GM13976 (cell line): Measurements from ENCODE around the gene GATA2.

ENCODE experiments used
- DNase-seq: peaks from one replicate; pipeline ENCODE4 v3.0.0; 2012; ENCODE audit warnings: low spot score
- CTCF ChIP-seq: IDR thresholded peaks from 2 replicates; pipeline ENCODE4 v1.5.1; 2012; ENCODE audit warnings: borderline replicate concordance, mild to moderate bottlenecking; ENCODE audit not compliant: insufficient read depth; ENCODE audit errors: extremely low read depth, missing control alignments, control extremely low read depth
- in situ Hi-C: fragments of 300-500 bp; cut with MboI; formaldehyde crosslinking; loops from one replicate; pipeline ENCODE4 v1.12.0; 2022; ENCODE audit warnings: low sequenced_read_pairs, mixed read lengths, inconsistent platforms; ENCODE audit not compliant: unreplicated experiment

The GATA2 gene

GRCh38 chr3:128491691-128491940 is 1.4 kb downstream of the GATA2 start:
- no peak for TF ChIP-seq CTCF
- in situ Hi-C loops, result loop anchor here (10.0 kb wide), 1 partner anchor 67 kb away; no protein-coding TSS in a partner anchor
- no peak for DNase-seq

- TF ChIP-seq CTCF, result no peak
- in situ Hi-C loops, result loop anchor here (10.0 kb wide), 1 partner anchor 66 kb away; no protein-coding TSS in a partner anchor
- DNase-seq, result no peak
Observed at GRCh38 chr3:128490915-128491690, 1.9 kb downstream of the GATA2 start.

- in situ Hi-C loops, result loop anchor here (10.0 kb wide), 1 partner anchor 66 kb away; no protein-coding TSS in a partner anchor
- no peak for TF ChIP-seq CTCF
- DNase-seq, result no peak
Observed at GRCh38 chr3:128490650-128490914, 2.4 kb downstream of the GATA2 start.

- TF ChIP-seq CTCF, result no peak
- DNase-seq, result no peak
- in situ Hi-C loops, result loop anchor here (10.0 kb wide), 1 partner anchor 65 kb away; no protein-coding TSS in a partner anchor
Observed at GRCh38 chr3:128489927-128490649, 2.9 kb downstream of the GATA2 start.

GRCh38 chr3:128489674-128489926 is 3.4 kb downstream of the GATA2 start:
- DNase-seq, result no peak
- TF ChIP-seq CTCF, result no peak
- in situ Hi-C loops, result no loop called here

- no peak for DNase-seq
- in situ Hi-C loops, result no loop called here
- TF ChIP-seq CTCF, result no peak
Observed at GRCh38 chr3:128488991-128489673, 3.9 kb downstream of the GATA2 start.

- no peak for TF ChIP-seq CTCF
- in situ Hi-C loops, result no loop called here
- no peak for DNase-seq
Observed at GRCh38 chr3:128488636-128488990, 4.4 kb downstream of the GATA2 start.
